HG03097 (cell line): Measurements from ENCODE around the gene EXOC7.
"Not testable (repeated sequence)": the region's sequence is repeated elsewhere in the genome, so short reads cannot be mapped to it uniquely, and the experiment has no call there.

Experiments used
- ATAC-seq: cut with Tn5 transposase; IDR thresholded peaks from one replicate; pipeline ENCODE4 v1.9.1; 2021; ENCODE audit not compliant: unreplicated experiment, low FRiP score

The EXOC7 gene

DNA sequence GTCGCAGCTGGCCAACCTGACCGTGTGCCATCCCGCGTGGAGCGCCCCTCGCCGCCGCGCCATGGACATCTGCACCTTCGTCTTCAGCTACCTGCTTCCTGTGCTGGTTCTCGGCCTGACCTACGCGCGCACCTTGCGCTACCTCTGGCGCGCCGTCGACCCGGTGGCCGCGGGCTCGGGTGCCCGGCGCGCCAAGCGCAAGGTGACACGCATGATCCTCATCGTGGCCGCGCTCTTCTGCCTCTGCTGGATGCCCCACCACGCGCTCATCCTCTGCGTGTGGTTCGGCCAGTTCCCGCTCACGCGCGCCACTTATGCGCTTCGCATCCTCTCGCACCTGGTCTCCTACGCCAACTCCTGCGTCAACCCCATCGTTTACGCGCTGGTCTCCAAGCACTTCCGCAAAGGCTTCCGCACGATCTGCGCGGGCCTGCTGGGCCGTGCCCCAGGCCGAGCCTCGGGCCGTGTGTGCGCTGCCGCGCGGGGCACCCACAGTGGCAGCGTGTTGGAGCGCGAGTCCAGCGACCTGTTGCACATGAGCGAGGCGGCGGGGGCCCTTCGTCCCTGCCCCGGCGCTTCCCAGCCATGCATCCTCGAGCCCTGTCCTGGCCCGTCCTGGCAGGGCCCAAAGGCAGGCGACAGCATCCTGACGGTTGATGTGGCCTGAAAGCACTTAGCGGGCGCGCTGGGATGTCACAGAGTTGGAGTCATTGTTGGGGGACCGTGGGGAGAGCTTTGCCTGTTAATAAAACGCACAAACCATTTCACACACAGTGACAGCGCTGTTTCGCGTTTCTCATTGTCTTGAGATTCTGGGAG is 26.6 kb downstream of the EXOC7 start:
- no peak for ATAC-seq

DNA sequence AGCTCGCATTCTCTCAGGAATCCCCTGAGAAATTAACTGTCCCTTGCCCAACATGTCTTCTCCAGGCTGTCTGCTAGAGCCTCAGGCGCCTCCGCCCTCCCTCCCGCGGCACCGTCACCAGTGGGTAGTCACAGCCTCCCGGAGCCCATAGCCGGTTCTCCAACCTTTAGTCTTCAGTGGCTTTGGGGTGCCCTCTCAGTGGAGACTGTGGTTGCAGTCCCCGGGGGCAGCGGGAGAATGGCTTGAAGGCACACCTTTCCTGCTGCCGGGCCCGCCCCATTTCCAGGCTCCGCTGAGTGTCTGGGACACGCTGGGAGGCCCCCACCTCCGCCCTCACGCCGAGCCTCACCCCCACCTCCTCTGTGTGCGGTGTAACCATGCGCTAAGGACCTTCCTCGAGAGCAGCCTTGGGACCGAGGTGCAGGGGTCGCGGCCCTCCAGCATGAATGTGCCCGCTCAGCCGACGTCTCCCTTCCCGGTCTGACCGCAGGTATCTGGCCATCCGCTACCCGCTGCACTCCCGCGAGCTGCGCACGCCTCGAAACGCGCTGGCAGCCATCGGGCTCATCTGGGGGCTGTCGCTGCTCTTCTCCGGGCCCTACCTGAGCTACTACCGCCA is 27.3 kb downstream of the EXOC7 start:
- ATAC-seq, result no peak

DNA sequence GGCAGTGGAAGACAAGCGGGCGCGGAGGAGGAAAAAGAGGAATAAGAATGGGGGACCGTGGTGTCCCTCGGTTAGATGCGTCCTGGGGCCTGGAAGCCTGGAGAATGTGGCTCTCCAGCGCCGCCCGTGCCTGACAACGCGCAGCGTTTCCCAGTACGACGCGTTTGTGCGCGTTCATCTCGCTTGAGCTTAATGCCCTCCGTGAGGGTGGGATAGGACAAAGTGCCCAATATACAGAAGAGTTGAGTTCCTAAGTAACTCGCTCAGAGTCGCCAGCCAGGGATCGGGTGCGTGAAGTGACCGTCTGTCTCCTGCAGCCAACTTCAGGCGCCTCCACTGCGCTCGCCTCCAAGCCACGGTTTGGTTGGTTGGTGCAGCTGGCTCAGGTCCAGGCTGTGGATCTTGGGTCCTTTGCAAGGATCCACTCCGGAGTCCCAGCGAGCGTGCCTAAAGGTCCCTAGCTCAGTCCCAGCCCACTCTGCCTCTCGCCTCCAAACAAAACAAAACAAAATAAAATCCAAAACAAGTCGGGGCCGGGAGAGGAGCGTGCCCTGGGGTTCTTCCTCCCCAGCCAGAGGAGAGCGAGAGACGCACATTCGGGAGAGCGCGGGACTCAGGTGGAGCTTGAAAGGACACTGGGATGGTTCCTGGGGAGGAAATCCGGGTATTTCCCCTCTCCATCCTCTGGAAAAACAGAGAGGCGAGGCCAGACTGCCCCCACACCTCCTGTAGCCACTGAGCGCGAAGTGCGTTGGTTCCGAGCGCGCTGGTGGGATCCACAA is 28.0 kb downstream of the EXOC7 start:
- ATAC-seq, result no peak

DNA sequence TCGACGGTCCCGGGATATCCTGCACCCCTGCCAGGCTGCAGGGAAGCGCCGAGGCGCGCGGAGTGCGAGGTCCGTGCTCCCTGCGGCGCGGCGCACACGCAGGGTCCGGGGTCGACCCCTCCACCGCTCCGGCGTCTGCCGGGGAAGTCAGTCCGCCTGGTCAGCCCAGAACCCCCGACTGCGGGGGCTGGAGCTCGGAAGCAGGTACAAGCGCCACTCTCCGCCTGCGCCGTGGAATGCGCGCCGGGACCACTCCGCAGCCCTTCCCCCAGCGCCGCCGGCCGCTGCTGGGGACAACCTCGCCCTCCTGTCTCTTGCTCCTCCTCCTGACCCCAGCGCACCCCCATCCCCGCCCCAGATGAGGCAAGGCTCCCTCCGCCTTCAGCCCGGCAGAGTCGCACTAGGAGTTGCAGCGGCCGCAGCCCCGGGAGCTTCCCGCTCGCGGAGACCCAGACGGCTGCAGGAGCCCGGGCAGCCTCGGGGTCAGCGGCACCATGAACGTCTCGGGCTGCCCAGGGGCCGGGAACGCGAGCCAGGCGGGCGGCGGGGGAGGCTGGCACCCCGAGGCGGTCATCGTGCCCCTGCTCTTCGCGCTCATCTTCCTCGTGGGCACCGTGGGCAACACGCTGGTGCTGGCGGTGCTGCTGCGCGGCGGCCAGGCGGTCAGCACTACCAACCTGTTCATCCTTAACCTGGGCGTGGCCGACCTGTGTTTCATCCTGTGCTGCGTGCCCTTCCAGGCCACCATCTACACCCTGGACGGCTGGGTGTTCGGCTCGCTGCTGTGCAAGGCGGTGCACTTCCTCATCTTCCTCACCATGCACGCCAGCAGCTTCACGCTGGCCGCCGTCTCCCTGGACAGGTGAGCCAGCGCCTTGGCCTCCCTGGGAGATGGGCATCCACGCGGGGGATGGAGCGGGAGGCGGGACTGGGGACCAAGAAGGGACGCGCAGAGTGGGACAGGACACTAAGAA is 28.9 kb downstream of the EXOC7 start, which contains the start of gene GALR2:
TSS of gene GALR2 (plus strand) at position 392 of the 974 bp plus-strand sequence. CDS start at position 495, 103 bp downstream.
- ATAC-seq, result no peak

DNA sequence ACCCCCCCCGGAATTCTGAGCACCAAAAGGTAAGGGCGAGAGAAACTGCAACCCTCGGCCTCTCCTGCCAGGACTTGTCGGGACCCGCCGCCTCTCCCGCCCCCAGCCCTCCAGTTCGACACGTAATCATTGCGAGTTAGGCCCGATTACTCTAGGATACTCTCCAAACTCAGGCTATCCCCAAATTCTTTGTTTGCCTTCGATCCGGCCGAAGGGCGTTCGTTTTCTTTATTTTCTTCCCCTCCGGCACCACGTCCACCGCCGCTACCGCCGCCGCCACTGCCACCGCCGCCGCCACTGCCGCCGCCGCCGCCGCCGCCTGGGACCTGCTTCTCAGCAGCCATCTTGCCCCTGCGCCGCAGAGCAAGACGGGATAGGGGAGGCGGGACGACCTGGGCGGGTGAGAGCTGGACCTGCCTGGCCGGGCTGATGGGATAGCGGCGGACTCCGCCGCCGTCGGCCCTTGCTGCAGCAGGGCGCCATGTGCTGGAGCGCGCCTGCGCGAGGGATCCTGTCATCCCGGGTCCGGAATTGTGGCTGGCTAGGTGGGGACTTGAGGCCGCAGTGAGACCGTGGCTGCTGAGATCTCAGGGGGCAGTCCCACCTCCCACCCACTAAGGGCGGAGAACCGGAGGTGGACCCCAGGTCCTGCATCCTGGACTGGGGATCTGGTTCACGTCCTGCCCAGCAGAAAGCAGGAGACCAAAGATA is 31.3 kb downstream of the EXOC7 start, which contains the start of gene SRP68:
TSS of gene SRP68 (minus strand) at position 370 of the 711 bp plus-strand sequence. CDS start at position 344, 26 bp downstream.
- peak; percentile 91 for ATAC-seq

DNA sequence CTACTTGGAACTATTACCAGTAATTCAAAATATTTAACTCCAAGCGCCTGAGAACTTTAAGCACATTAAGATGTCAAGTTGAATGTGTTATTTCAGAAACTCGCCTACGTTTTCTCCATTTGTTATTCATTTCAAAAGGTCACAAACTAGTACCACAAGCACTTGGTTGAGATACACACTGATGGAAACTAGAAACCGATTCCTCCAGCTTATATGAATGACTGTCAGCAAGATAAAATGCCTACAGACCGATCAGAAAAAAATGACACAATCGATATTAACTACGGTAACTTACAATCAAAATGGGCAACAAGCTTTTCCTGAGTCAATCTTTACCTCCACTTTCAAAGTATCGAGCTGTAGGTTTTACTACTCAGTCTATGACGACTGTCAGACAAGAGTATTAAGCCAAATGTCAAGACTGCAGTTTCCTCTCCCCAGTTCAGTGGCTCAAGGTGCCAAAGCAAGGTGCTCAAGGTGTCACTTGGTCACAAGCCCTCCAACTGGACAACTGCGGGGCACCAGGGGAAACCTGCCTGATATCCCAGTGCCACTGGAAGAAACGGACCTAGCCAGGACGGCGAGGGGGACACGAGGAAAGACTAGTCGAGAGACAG is 31.9 kb downstream of the EXOC7 start:
- ATAC-seq, result no peak

DNA sequence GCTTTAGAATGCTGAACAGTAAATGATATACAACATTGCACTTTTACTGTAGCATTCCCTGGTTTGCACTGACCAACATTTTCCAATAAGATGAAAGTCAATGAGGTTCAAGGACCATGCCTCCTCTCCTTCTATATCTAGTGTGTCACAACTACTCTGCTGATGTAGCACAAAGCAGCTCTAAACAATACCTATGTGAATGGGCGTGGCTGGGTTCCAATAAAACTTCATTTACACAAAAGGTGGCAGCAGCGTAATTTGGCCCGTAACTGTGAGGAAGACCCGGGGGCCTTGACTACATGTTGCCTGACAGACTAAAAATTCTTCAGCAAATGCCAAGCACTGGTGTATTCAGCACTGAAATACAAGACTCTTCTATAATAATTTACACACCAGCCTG is 37.8 kb downstream of the EXOC7 start:
- ATAC-seq, result no peak

DNA sequence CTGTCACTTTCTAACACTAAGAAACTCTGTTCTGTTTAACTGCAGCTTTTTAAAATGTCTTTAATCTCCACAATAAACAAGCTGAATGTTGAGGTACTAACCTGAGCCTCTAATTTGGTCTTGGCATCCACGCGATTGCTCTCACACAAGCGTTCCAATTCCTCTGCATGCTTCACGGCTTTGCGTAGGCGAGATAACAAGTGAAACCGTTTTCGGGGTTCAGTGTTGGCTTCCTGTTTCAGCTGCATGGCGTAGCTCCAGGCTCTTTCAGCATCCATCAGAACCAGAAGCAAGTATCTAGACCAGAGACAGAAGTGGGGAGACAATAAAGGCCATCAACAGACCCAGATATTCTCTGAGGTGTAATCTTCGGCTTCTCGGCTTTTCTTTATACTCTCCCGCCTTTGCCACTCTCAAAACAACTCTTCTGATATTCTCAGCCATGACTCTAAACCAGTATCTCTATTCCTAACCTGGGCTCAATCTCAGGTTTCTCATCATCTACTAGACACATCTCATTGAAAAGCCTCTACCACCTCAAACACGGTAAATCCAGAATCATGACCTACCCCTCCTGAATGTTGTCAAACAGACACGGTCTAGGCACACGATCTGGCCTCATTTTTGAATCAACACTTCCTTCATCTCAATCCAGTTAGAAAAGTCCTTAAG is 39.6 kb downstream of the EXOC7 start:
- no peak for ATAC-seq

DNA sequence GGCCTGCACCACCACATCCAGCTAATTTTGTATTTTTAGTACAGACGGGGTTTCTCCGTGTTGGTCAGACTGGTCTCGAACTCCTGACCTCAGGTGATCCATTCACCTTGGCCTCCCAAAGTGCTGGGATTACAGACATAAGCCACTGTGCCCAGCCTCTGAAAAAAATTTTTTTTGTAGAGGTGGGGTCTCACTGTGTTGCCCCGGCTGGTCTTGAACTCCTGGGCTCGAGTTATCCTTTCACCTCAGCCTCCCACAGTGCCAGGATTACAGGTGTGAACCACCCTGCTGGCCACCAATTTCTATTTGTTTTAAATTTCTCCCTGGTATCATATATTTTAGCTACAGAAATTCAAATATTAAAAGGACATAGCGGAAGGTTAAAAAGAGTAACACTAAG is 45.3 kb downstream of the EXOC7 start:
- ATAC-seq, result not testable (repeated sequence)

DNA sequence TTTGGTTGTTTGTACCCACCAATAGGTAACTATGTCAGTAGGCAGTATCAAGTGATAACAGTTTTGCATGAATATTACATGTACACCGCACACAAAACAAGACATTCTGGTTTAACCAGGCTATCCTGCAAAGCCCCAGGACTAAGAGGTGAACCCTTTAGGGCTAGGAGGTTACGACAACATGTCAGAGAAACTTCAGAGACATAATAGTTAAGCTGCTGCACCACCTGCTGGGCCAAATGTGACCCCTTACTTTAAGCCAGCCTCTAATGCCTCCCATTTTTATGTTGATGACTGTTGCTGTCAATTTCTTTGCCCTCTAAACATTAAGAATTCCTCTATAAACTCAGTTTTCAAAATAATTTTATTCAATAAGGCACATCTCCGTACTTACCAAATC is 46.7 kb downstream of the EXOC7 start:
- no peak for ATAC-seq

DNA sequence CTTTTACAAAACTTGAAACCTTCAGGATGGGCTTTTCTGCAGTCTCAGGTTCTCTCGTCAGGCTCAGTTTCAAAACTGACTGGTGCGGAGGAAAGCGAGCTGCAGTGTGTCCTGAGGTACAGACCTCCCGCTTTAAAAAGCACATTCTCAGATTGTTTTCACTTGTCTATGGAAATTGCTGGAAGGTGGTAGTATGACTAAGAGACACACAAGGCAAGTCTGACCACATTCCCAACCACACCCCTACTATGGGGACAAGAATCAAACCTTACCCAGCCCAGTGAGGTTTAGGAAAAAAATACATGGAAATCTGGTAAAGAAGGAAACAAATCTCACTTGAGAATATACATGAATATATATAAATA is 49.5 kb downstream of the EXOC7 start:
- no peak for ATAC-seq

DNA sequence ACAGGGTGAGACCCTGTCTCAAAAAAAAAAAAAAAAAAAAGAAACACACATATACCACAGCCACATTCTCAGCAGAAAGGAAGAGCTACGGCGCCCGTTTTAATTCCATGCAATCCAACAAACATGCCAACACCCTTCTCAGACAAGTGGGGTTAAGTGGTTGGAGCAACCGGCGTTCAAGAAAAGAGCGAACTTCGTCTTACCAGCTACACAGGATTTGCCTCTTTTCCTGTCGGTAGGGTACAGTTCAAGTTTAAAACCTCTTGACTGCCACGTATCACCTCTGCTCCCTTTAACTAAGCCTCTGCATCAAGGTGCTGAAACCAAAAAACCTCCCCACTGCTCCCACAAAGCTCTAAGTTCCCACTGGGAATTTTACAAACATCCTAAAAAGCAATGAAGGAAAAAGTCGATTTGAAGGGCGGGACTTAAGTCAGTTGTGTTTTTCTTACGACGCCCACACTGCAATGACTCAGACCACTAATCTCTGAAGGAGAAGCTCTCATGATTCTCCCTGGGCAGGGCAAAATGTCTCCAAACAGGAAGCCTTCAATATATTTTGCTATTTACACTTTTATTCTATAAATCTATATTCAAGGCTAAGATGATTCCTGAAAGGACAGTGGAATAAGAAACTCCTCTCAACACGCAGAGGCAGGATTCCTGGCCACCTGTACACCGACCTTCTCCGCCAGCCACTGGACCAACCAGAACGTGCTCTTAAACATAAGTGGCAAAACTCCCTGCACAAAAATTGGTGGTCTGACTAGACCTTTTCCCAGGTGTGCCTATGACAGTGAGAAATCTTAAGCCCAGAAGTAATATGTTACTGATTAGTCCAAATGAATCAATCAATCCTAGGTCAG is 50.1 kb downstream of the EXOC7 start:
- no peak for ATAC-seq

DNA sequence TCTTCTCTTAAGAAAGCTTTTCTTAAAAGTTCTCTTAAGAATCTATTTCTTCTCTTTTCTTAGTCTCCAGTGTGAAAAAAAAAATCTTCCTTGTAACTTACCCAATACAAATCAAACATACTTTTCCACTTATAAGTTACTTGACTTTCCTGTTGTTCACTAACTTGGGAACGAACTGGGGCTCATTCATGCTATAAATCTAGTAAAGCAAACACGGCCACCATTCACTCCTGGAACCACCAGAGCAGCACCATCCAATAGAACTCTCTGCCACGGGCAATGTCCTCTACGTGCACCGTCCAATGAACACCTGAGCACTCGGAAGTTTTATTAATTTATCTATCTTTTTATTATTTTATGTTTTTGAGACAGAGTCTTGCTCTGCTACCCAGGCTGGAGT is 52.0 kb downstream of the EXOC7 start:
- ATAC-seq, result no peak

DNA sequence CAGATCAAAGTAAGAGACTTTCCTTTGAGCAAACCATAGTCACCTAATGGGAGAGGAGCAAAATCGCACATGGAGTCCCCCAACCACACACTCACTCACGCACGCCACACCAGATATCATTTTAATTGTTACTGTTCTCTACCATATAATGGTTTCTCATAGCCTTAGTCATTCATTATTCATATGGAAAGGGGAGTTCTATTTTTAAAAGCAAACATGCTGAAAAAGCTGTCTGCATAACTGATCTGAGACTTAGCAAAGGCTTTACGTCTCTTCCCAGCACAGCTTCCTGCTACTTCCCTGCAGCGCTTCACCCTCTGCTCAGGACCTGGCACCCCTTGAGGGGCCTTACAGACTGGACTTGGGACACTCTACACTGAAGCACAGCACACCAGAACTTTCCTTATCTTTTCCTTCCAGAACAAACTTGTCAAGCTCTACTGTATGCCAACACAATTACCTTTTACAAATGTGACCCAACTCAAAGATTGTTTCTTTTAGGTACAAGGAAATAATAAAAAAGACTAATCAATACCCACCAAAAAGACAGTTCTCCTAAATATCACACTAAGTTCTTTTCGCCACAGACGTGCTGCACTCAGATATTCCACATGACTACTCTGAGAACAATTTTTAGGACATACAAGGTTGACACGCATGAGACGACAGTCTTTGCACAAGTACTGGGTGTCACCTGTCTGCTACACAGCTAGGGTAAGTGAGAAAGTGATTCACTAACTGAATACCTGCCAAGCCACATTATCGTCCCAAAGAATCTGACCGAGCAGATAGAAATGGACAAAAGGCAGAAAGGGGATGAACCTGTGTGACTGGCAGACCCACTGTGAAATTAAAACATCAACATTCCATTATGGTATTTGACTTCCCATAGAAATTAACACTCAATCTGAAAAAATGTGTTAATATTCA is 52.8 kb downstream of the EXOC7 start:
- no peak for ATAC-seq

DNA sequence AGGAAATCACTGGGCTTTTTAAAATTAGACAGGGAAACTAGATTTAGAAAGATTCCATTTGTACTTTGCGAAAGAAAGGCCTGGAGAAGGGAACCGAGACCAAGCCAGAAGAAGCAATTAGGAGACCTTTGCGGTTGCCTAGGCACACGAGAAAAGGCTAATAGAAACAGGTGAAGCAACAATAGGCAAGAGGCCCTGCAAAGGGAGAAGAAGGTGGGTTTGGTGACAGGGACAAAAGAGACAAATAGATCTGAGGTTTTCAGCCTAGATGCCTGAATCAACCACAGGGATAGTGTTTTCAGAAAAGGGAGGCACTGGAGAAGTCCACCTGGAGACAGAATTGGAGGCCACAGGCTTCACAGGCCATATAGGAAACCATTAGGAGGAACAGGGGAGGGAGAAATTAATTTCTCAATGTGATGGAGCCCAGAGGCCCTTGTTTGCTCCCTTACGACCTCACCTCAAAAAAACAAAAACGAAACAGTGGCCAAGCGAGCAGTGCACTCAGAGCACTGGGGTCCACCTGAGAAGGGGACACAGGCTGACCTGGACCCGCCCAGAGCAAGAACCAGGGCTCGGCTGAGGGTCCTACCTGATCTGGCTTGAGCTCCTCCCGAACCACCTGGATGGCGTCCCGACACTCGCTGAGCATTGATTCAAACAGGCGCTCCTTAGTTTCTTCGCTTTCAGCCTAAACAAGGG is 53.6 kb downstream of the EXOC7 start:
- ATAC-seq, result no peak

DNA sequence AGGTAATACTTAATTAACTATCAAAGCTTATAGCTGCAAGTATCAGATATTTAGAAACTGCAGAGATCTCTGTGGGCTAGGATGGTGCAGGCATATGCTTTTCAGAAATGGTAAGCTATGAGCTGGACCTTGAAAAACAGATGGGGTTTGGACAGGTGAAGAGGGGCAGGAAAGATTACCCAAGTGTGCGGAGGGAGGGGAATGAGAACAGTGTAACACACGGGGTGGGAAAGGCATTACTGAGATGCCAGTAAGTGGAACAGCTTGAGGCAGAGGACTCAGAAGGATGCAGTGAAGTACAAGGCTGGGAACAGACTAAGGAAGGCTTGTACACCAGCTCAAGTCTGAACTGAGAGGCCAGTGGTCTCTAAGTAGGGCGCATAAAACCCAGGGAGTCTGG is 54.3 kb downstream of the EXOC7 start:
- ATAC-seq, result no peak
